Activated CD4-positive, alpha-beta T cell treated with anti-CD3 and anti-CD28 coated beads, Interleukin-2, amount 50 U/mL, for 1 hour (primary cell): Measurements from ENCODE around the gene RRAD.
A peak's percentile ranks its signal among the peaks of the same experiment; 100 is the strongest.

Experiments
- DNase-seq: peaks from one replicate; pipeline ENCODE4 v3.0.0-alpha.2; 2020

RRAD gene

DNA sequence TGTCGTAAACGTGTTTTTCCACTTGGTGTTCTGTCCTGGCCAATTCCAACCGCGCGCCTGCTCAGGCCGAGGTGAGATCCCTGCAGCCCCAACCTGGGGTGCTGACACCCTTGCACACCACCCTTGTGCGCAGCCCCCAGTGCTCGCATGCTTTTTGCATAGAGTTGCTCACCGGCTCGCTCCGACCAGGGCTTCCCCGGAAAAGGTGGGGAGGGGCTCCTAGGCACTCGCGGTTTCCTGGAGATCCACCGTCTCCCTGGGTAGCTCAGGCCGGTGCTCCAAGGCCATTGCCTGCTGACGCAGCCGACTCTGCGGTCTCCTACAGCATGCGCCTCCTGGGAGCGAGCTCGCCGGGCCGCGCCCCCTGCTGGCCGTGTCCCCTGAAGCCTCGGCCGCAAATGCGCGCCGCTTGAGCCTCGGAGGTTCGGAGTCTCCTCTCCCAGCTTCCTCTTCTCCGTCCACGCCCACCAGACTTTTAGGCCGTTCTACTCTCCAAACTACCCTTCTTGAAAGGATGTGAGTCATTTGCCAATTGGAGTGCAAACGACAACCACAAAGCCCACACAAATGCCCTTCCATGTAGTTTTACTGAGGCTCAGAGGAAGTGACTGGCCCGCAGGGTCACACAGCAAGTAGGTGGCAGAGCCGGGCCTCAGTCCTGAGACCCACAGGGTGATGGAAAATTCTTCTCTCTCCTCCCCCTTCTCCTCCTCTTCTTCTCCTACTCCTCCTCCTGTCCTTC lies 52.2 kb downstream of the RRAD start:
- DNase-seq: peak; percentile 84

GRCh38 chr16:66872559-66872942 lies 52.8 kb downstream of the RRAD start:
- no peak for DNase-seq

GRCh38 chr16:66871840-66872239 lies 53.5 kb downstream of the RRAD start:
- DNase-seq: no peak
